Activated CD4-positive, alpha-beta T cell treated with anti-CD3 and anti-CD28 coated beads for 36 hours (primary cell): Measurements from ENCODE around the gene USP38. TPM values are rescaled to one million over a fixed set of nuclear protein-coding genes. Genes with fewer than 3 reads are reported as not detected.

Experiments
- ATAC-seq: fragments of 200-7000 bp; cut with Tn5 transposase; one replicate; pipeline ENCODE4 v1.10.0; 2021; ENCODE audit warnings: mild to moderate bottlenecking, moderate library complexity
- CTCF ChIA-PET: fragments of 350-600 bp; sonication (Branson Sonifier 250); formaldehyde crosslinking; loops from one replicate; lab custom pipeline; 2021; ENCODE audit warnings: antibody characterized with exemption; lab: Charles Lee
- POLR2A ChIA-PET: fragments of 350-600 bp; sonication (Branson Sonifier 250); formaldehyde crosslinking; loops from one replicate; lab custom pipeline; 2021; ENCODE audit warnings: antibody characterized with exemption, inconsistent platforms; lab: Charles Lee
- DNase-seq: peaks from one replicate; pipeline ENCODE4 v3.0.0-alpha.2; 2020
- H3K27ac Mint-ChIP-seq: one replicate; pipeline ENCODE4 v1.8.0; 2021; ENCODE audit warnings: mixed read lengths
- H3K27me3 Mint-ChIP-seq: one replicate; pipeline ENCODE4 v1.8.0; 2021; ENCODE audit warnings: mixed read lengths
- H3K36me3 Mint-ChIP-seq: one replicate; pipeline ENCODE4 v1.8.0; 2021; ENCODE audit warnings: low read depth, mixed read lengths
- H3K4me1 Mint-ChIP-seq: one replicate; pipeline ENCODE4 v1.8.0; 2021; ENCODE audit warnings: mixed read lengths
- H3K4me3 Mint-ChIP-seq: one replicate; pipeline ENCODE4 v1.8.0; 2021; ENCODE audit warnings: mild to moderate bottlenecking, moderate library complexity, mixed read lengths
- H3K9me3 Mint-ChIP-seq: one replicate; pipeline ENCODE4 v1.8.0; 2021; ENCODE audit warnings: low read depth, mixed read lengths
- intact Hi-C, 2 experiments: fragments of 100-400 bp; cut with DNase I in 1 of 2; cut with micrococcal nuclease in 1 of 2; formaldehyde crosslinking; loops; one replicate each; pipeline versions ENCODE4 v1.14.2 to v1.15.1; 2022 to 2024; cut with DNase I, micrococcal nuclease
- total RNA-seq, 2 experiments: library from RNA; stranded (reverse); gene quantifications; one replicate each; pipeline ENCODE4 v1.2.3, GENCODE V29; 2021

The USP38 gene
- total RNA-seq, 2 experiments from 2014 or later, result 17.4 to 20.0 TPM

DNA sequence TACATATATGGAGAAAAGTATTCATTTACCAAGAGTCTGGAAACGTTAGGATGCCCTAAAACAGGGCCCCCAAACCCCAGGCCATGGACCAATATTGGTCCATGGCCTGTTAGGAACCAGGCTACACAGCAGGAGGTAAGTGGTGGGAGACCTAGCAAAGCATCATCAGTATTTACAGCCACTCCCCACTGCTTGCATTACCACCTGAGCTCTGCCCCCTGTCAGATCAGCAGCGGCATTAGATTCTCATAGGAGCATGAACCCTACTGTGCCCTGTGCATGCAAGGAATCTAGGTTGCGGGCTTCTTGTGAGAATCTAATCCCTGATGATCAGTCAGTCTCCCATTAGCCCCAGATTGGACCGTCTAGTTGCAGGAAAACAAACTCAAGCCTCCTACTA, 62.3 kb downstream of the USP38 start:
- ATAC-seq (no peak), DNase-seq (no peak)
- ChIA-PET CTCF (no interaction called here), POLR2A (no interaction called here)
- Mint-ChIP-seq H3K4me1 (no peaks in the 10 kb centered on the region), H3K36me3 (no peaks in the 10 kb centered on the region), H3K9me3 (peaks cover 4% of the 10 kb centered on the region), H3K27me3 (peaks cover 2% of the 10 kb centered on the region), H3K27ac (no peak overlapping the region), H3K4me3 (no peak overlapping the region)
- intact Hi-C loops, result no loop called here

- Mint-ChIP-seq H3K36me3 (no peaks in the 10 kb centered on the region), H3K4me3 (no peak overlapping the region), H3K27ac (no peak overlapping the region), H3K9me3 (no peaks in the 10 kb centered on the region), H3K27me3 (peaks cover 2% of the 10 kb centered on the region), H3K4me1 (no peaks in the 10 kb centered on the region)
- intact Hi-C loops, result no loop called here
- CTCF ChIA-PET, result interaction anchor here (1.1 kb wide), 1 partner anchor 10 kb away, joined by 3 read pairs; no protein-coding TSS in a partner anchor
- POLR2A ChIA-PET, result no interaction called here
- ATAC-seq (no peak), DNase-seq (no peak)
Measured at GRCh38 chr4:143247866-143248265, 63.1 kb downstream of the USP38 start.

GRCh38 chr4:143248827-143249226, 64.1 kb downstream of the USP38 start:
- H3K4me1 Mint-ChIP-seq, result no peaks in the 10 kb centered on the region
- H3K27ac Mint-ChIP-seq, result no peak overlapping the region
- no peak overlapping the region for H3K4me3 Mint-ChIP-seq
- ChIA-PET CTCF (interaction anchor here (0.7 to 1.2 kb wide), 3 partner anchors 9 to 46 kb away, joined by 3 to 4 read pairs (median 3); no protein-coding TSS in a partner anchor), POLR2A (no interaction called here)
- intact Hi-C loops, result no loop called here
- no peak for ATAC-seq
- H3K27me3 Mint-ChIP-seq, result peaks cover 2% of the 10 kb centered on the region
- H3K9me3 Mint-ChIP-seq, result no peaks in the 10 kb centered on the region
- no peaks in the 10 kb centered on the region for H3K36me3 Mint-ChIP-seq
- no peak for DNase-seq

- Mint-ChIP-seq H3K4me3 (no peak overlapping the region), H3K36me3 (no peaks in the 10 kb centered on the region), H3K9me3 (no peaks in the 10 kb centered on the region), H3K27me3 (peaks cover 2% of the 10 kb centered on the region), H3K27ac (no peak overlapping the region), H3K4me1 (no peaks in the 10 kb centered on the region)
- ATAC-seq (no peak), DNase-seq (no peak)
- CTCF ChIA-PET, result interaction anchor here (1.4 kb wide), 1 partner anchor 9 kb away, joined by 5 read pairs; no protein-coding TSS in a partner anchor
- POLR2A ChIA-PET, result no interaction called here
- intact Hi-C loops, result loop anchor here in 1 of 2 experiments (1.0 kb wide), 1 partner anchor 31 kb away; no protein-coding TSS in a partner anchor
Measured at GRCh38 chr4:143250617-143251016, 65.9 kb downstream of the USP38 start.

DNA sequence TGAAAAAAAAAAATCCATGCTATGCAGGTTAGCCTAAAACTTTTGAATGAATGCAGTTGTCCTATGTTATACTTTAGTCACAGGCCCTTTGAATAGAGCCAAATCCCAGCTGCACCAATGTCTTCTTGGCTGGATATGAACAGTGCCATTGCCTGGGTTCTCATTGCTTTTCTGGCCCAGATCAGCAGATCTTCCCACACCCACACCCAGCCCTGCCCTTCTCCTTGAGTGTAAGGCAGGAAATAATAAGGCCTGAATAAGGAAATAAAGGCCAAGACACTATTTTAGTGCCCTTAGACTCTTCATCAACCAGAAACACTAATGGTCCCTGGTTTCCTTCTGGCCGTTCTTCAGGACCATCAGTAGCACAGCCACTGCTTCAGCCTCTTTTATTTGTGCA, 66.6 kb downstream of the USP38 start:
- H3K4me3 Mint-ChIP-seq, result no peak overlapping the region
- intact Hi-C loops, result loop anchor here in 1 of 2 experiments (1.0 kb wide), 1 partner anchor 30 kb away; no protein-coding TSS in a partner anchor
- H3K36me3 Mint-ChIP-seq, result no peaks in the 10 kb centered on the region
- no peak overlapping the region for H3K27ac Mint-ChIP-seq
- ATAC-seq (no peak), DNase-seq (no peak)
- H3K9me3 Mint-ChIP-seq, result no peaks in the 10 kb centered on the region
- H3K4me1 Mint-ChIP-seq, result no peaks in the 10 kb centered on the region
- H3K27me3 Mint-ChIP-seq, result peaks cover 2% of the 10 kb centered on the region
- CTCF ChIA-PET, result interaction anchor here (1.4 kb wide), 1 partner anchor 10 kb away, joined by 5 read pairs; no protein-coding TSS in a partner anchor
- POLR2A ChIA-PET, result no interaction called here

DNA sequence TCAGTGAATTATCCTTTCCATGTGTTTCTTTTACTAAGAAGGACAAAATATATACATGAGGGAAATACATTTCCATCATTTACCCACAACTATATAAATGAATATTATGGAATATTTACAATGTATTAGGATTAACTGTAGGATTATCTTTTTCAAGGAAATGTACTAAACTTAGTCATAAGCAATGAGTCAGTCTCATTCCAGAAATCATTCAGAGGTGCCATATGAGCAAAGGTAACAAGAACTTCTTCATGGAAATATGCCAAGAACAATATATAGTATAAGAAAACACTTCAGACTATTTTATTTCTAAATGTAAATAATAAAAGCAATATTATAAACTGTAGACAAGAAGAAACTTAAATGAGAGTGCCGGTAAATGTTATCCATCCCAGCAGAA, 67.1 kb downstream of the USP38 start:
- ATAC-seq, result no peak
- Mint-ChIP-seq H3K27me3 (peaks cover 2% of the 10 kb centered on the region), H3K36me3 (no peaks in the 10 kb centered on the region), H3K9me3 (no peaks in the 10 kb centered on the region), H3K27ac (no peak overlapping the region), H3K4me1 (peaks cover 2% of the 10 kb centered on the region), H3K4me3 (no peak overlapping the region)
- ChIA-PET CTCF (interaction anchor here (1.4 kb wide), 1 partner anchor 10 kb away, joined by 5 read pairs; no protein-coding TSS in a partner anchor), POLR2A (no interaction called here)
- intact Hi-C loops, result loop anchor here in 1 of 2 experiments (1.0 kb wide), 1 partner anchor 30 kb away; no protein-coding TSS in a partner anchor
- no peak for DNase-seq

DNA sequence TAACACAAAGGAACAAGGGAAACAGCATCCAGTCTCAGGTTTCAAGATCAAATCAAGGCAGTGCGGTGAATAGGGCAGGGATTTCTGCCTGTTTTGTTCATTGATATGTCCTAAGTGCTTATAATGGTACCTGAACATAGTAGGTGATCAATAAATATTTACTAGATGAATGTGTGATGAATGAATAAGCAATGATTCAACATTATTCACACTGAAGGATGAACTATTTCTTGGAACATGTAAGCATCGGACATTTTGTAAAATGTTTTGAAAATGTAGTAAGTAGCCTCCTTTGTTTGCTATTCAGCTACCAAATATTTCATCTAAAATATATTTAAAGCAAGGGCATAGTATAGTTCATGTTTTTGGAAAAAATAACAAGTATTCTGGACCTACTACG, 67.8 kb downstream of the USP38 start:
- POLR2A ChIA-PET, result interaction anchor here (0.6 kb wide), 1 partner anchor 12 kb away, joined by 5 read pairs; no protein-coding TSS in a partner anchor
- no peaks in the 10 kb centered on the region for H3K36me3 Mint-ChIP-seq
- no peak for ATAC-seq
- peaks cover 2% of the 10 kb centered on the region for H3K27me3 Mint-ChIP-seq
- peaks cover 2% of the 10 kb centered on the region for H3K4me1 Mint-ChIP-seq
- DNase-seq, result no peak
- H3K4me3 Mint-ChIP-seq, result no peak overlapping the region
- intact Hi-C loops, result no loop called here
- CTCF ChIA-PET, result no interaction called here
- no peak overlapping the region for H3K27ac Mint-ChIP-seq
- no peaks in the 10 kb centered on the region for H3K9me3 Mint-ChIP-seq

- no peaks in the 10 kb centered on the region for H3K27me3 Mint-ChIP-seq
- ChIA-PET POLR2A (no interaction called here), CTCF (no interaction called here)
- peaks cover 2% of the 10 kb centered on the region for H3K4me1 Mint-ChIP-seq
- DNase-seq (no peak), ATAC-seq (no peak)
- no peaks in the 10 kb centered on the region for H3K9me3 Mint-ChIP-seq
- intact Hi-C loops, result no loop called here
- no peak overlapping the region for H3K27ac Mint-ChIP-seq
- H3K4me3 Mint-ChIP-seq, result no peak overlapping the region
- H3K36me3 Mint-ChIP-seq, result no peaks in the 10 kb centered on the region
Measured at GRCh38 chr4:143253166-143253565, 68.4 kb downstream of the USP38 start.

DNA sequence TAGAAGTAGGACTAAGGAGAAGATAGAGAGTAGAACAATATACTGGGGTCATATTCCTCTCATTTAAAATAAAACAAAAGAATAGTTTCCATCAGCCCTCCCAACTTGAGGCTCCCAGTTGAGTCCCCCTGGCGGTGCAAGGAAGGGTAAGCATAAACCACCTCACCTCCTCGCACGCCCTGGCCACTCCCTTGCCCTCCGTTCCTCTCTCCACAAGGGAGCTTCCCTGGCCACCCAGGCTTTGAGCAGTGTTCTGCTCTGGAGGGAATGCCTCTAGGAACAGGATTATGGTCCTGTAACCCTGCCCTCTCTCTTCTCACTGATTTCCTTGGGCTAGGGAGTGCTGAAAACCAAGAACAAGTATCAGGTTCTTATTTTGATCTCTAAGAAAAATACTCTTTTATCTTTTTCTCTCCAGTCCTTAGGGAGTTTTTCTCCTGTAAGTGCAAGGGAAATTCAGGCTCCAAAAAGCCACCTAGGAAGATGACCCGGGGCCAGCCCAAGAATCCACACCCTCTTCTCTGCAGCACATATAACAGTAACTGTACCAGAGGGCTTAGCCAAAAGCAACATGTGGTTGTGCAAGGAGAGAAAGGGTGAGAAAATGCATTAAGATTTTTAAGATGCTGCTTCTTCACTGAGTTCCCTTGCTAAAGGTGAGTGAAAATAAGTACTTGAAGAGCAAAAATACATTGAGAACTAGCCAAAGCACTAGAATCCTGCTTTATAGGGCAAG, 69.9 kb downstream of the USP38 start:
- intact Hi-C loops, result no loop called here
- ChIA-PET POLR2A (no interaction called here), CTCF (no interaction called here)
- ATAC-seq (no peak), DNase-seq (no peak)
- no peaks in the 10 kb centered on the region for H3K9me3 Mint-ChIP-seq
- H3K27me3 Mint-ChIP-seq, result no peaks in the 10 kb centered on the region
- H3K4me1 Mint-ChIP-seq, result peaks cover 2% of the 10 kb centered on the region
- H3K27ac Mint-ChIP-seq, result no peak overlapping the region
- no peaks in the 10 kb centered on the region for H3K36me3 Mint-ChIP-seq
- H3K4me3 Mint-ChIP-seq, result no peak overlapping the region

GRCh38 chr4:143256456-143256855, 71.7 kb downstream of the USP38 start:
- Mint-ChIP-seq H3K9me3 (no peaks in the 10 kb centered on the region), H3K27me3 (no peaks in the 10 kb centered on the region), H3K4me3 (no peak overlapping the region), H3K4me1 (peaks cover 2% of the 10 kb centered on the region), H3K36me3 (no peaks in the 10 kb centered on the region), H3K27ac (no peak overlapping the region)
- CTCF ChIA-PET, result no interaction called here
- ATAC-seq (no peak), DNase-seq (no peak)
- POLR2A ChIA-PET, result no interaction called here
- intact Hi-C loops, result no loop called here

DNA sequence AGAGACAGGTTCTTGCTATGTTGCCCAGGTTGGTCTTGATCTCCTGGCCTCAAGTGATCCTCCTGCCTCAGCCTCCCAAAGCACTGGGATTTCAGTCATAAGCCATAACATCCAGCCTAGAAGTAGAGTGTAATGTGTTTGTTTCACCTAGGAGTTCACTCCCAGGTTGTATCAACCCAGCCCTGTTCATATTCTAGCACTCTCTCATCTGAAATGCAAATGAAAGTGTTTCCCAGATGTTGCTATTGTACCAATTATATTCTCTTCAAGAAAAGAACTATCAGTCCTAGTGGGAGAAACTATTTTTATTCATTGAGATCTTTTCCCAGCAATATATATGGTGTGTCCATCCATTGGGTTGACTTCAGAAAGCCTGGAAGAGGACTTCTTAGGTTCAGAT, 72.6 kb downstream of the USP38 start:
- ChIA-PET POLR2A (no interaction called here), CTCF (interaction anchor here (1.2 kb wide), 1 partner anchor 9 kb away, joined by 3 read pairs; no protein-coding TSS in a partner anchor)
- H3K27me3 Mint-ChIP-seq, result no peaks in the 10 kb centered on the region
- ATAC-seq, result no peak
- H3K9me3 Mint-ChIP-seq, result no peaks in the 10 kb centered on the region
- intact Hi-C loops, result no loop called here
- no peaks in the 10 kb centered on the region for H3K36me3 Mint-ChIP-seq
- no peak for DNase-seq
- H3K4me3 Mint-ChIP-seq, result no peak overlapping the region
- no peak overlapping the region for H3K27ac Mint-ChIP-seq
- H3K4me1 Mint-ChIP-seq, result peaks cover 2% of the 10 kb centered on the region

- DNase-seq (no peak), ATAC-seq (no peak)
- Mint-ChIP-seq H3K9me3 (no peaks in the 10 kb centered on the region), H3K4me3 (no peak overlapping the region), H3K27me3 (no peaks in the 10 kb centered on the region), H3K36me3 (no peaks in the 10 kb centered on the region), H3K4me1 (peaks cover 2% of the 10 kb centered on the region), H3K27ac (no peak overlapping the region)
- CTCF ChIA-PET, result no interaction called here
- intact Hi-C loops, result no loop called here
- POLR2A ChIA-PET, result no interaction called here
Measured at GRCh38 chr4:143260750-143261149, 76.0 kb downstream of the USP38 start.
